GM12801 (cell line): ENCODE results near the gene MPV17.

ENCODE experiments used
- TF ChIP-seq, protein P1 (sequence below): IDR thresholded peaks from one replicate; pipeline ENCODE4 v1.5.1; 2011; ENCODE audit warnings: control low read depth; ENCODE audit not compliant: insufficient read length; ENCODE audit errors: extremely low read depth

Gene MPV17

DNA sequence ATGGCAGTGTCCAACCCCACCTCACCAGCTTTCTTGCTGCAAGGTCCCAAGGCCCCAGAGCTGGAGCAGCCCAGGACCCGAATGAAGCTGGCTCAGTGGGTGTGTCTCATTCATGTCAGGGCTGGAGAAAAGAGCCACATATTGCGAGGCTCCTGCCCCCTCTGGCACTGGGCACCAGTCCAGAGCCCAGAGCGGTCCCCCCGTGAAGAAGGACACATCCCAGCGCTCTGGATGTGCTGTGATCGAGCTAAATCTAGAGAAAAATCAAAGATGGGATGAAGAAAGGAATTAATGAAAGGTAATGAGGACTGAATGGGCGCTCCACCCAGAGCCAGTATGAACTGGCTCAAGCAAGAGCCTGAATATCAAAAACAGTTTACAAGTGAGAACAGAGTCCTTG lies 13.3 kb upstream of the MPV17 start:
- TF ChIP-seq, protein P1, sequence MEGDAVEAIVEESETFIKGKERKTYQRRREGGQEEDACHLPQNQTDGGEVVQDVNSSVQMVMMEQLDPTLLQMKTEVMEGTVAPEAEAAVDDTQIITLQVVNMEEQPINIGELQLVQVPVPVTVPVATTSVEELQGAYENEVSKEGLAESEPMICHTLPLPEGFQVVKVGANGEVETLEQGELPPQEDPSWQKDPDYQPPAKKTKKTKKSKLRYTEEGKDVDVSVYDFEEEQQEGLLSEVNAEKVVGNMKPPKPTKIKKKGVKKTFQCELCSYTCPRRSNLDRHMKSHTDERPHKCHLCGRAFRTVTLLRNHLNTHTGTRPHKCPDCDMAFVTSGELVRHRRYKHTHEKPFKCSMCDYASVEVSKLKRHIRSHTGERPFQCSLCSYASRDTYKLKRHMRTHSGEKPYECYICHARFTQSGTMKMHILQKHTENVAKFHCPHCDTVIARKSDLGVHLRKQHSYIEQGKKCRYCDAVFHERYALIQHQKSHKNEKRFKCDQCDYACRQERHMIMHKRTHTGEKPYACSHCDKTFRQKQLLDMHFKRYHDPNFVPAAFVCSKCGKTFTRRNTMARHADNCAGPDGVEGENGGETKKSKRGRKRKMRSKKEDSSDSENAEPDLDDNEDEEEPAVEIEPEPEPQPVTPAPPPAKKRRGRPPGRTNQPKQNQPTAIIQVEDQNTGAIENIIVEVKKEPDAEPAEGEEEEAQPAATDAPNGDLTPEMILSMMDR = no peak

DNA sequence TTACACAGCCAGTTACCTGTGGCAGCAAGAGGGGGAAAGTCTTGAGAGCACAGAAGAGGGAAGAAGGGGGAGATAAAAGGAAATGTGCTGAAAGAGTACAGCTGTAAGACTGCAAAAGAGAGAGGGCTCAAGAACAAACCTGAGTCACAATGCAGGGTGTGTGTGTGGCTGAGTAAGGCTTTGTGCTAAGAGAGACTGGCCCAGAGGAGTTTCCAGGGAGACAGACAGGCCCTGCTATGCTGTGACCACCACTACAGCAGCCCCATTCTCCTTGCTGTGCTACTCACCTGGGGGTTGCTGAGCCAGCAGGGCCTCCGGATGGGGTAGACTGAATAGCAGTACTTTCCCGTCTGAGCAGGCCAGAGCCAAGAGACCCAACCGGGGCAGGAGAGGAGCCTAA lies 12.4 kb upstream of the MPV17 start:
- TF ChIP-seq, protein P1 = no peak

GRCh38 chr2:27324720-27325119 lies 1.8 kb upstream of the MPV17 start:
- TF ChIP-seq, protein P1 = no peak

DNA sequence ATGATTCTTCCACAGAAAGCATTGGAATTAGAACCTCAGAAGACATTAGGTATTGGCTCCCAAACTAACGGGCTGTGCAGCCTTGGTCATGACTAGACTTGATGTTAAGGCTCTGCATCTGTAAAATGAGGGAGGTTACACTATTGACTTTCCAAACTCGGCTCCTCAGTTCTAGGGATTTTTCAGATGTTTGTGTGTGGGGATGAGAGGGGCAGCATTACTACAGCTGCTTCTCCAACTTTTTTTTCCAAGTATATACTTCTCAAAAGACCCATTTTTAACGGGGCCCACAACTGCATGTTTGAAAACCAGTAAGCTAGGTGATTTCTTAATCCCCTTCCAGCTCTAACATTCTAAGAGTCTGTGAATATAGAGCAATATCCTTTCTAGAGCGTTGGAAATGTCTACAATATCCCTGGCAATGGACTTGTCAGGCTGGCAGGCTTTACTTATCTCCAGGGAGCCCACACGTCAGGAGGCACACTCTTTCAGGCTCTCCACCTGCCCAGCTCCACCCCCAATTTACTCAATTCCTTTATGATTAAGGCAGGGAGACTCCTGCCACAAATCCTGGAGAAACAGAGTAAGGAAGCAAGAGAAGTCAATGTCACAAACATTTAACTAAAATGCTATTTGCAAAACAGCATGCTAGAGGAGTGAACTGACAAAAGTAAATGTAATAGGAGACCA lies 844 bp upstream of the MPV17 start:
- TF ChIP-seq, protein P1 = no peak

- TF ChIP-seq, protein P1 = no peak
These were observed 564 bp downstream of the MPV17 start for GRCh38 chr2:27322301-27322765.

DNA sequence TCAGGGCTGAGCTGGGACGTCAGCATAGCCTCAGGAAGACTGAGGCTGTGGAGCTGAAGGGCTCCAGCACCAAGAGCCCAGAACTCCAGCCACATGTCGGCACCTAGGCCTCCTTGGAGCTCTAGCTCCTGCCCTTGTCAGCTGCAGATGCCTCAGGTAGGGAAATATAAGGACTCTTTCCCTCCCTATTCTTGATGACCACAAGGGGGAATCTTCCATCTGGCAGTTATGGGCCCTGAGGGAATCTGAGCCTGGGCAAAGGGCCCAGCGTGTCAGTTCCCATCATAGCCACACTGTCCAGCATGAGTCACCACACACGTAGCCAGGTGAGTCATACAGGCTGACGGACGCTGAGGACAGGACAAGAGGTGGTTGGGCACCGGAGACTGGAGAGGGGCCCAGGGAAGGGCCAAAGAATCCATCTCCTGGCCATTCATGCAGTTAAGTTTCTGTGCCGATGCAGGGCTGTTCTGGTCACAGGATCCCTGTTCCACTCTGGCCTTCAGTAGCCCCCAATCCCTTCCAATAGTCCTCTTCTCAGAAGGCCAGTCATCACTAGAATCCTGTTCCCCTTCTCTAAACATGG lies 1.8 kb downstream of the MPV17 start:
- TF ChIP-seq, protein P1 = no peak

DNA sequence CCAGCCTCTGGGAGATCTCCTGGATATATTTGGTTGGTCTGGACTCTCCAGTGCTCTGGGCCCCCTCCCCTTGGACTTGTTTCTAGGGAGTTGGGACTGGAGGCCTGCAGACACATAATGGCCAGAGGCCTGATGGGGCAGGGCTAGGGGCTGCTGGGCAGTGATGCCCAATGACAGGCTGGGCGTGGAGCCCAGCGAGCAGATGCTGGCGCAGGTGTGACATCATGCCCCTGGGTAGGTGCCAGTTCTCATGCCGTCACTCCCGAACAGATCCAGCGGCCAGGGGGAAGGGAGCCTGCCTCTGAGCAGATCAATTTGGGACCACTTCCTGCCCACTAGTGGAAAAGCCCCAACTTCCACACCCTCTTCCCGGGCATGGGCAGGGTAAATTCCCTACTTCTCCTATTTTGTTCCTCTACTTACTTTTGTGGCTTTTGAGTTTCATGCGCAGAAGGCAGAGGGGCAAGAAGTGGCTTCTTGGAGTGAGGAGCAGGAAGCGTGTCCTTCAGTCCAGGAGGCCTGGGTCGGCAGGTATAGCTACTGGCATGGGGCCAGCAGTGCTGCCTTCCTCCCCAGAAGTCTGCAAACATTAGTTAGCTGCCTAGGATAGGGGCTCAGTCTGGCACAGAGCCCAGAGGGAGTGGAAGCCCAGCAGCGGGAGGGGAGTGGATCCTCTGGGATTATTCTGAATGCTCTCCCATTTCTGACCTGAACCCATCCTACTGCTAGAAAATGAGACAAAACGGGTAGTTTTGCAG lies 6.1 kb downstream of the MPV17 start:
- TF ChIP-seq, protein P1 = no peak
